ENCODE results near the gene DPF3.

DPF3 gene

GRCh38 chr14:72924337-72924736 lies 30.4 kb upstream of the DPF3 start:
- DNase-seq: no peak
- Histone ChIP-seq H3K4me3 (ENCODE audit: low read length) (no peak overlapping the region), H3K4me2 (ENCODE audit: low read depth, low read length) (no peak overlapping the region), H2AFZ (ENCODE audit: low read length) (no peak overlapping the region), H3K9ac (ENCODE audit: low read length) (no peak overlapping the region), H4K20me1 (ENCODE audit: insufficient read depth, low read length) (no peaks in the 10 kb centered on the region), H3K27me3 (replicated peaks; ENCODE audit: insufficient read depth, low read length) (no peaks in the 10 kb centered on the region), H3K79me2 (ENCODE audit: low read length) (peaks cover 12% of the 10 kb centered on the region), H3K27ac (ENCODE audit: low read length) (no peak overlapping the region), H3F3A (ENCODE audit: insufficient read depth, low read length) (peaks cover 4% of the 10 kb centered on the region; the same call in 1 of the 2 replicates), H3K4me1 (ENCODE audit: low read length) (no peaks in the 10 kb centered on the region), H3K36me3 (replicated peaks; ENCODE audit: insufficient read depth, low read length) (no peaks in the 10 kb centered on the region), H3K9me2 (replicated peaks; ENCODE audit: insufficient read depth, low read length) (no peaks in the 10 kb centered on the region), H3K9me3 (replicated peaks; ENCODE audit: insufficient read depth, low read length) (no peaks in the 10 kb centered on the region)
- TF ChIP-seq CTCF (IDR thresholded peaks at IDR 0.05; ENCODE audit: low read length) (no peak), EZH2phosphoT487 (IDR thresholded peaks at IDR 0.05; ENCODE audit: low read length) (no peak), EZH2 (optimal IDR thresholded peaks at IDR 0.05; ENCODE audit: low read depth, low read length) (no peak)

GRCh38 chr14:72921396-72921795 lies 27.5 kb upstream of the DPF3 start:
- no peaks in the 10 kb centered on the region for H3K9me2 ChIP-seq (replicated peaks; ENCODE audit: insufficient read depth, low read length)
- no peaks in the 10 kb centered on the region for H3K4me1 ChIP-seq (ENCODE audit: low read length)
- no peaks in the 10 kb centered on the region for H4K20me1 ChIP-seq (ENCODE audit: insufficient read depth, low read length)
- H3K4me3 ChIP-seq (ENCODE audit: low read length): no peak overlapping the region
- H3K79me2 ChIP-seq (ENCODE audit: low read length): no peaks in the 10 kb centered on the region
- no peaks in the 10 kb centered on the region for H3K36me3 ChIP-seq (replicated peaks; ENCODE audit: insufficient read depth, low read length)
- DNase-seq: no peak
- no peaks in the 10 kb centered on the region for H3F3A ChIP-seq (ENCODE audit: insufficient read depth, low read length)
- H3K9ac ChIP-seq (ENCODE audit: low read length): no peak overlapping the region
- no peaks in the 10 kb centered on the region for H3K9me3 ChIP-seq (replicated peaks; ENCODE audit: insufficient read depth, low read length)
- H3K4me2 ChIP-seq (ENCODE audit: low read depth, low read length): no peak overlapping the region
- TF ChIP-seq EZH2 (optimal IDR thresholded peaks at IDR 0.05; ENCODE audit: low read depth, low read length) (no peak), EZH2phosphoT487 (IDR thresholded peaks at IDR 0.05; ENCODE audit: low read length) (no peak), CTCF (IDR thresholded peaks at IDR 0.05; ENCODE audit: low read length) (no peak)
- H2AFZ ChIP-seq (ENCODE audit: low read length): no peak overlapping the region
- H3K27ac ChIP-seq (ENCODE audit: low read length): no peak overlapping the region
- H3K27me3 ChIP-seq (replicated peaks; ENCODE audit: insufficient read depth, low read length): no peaks in the 10 kb centered on the region

- Histone ChIP-seq H2AFZ (ENCODE audit: low read length) (no peak overlapping the region), H3K79me2 (ENCODE audit: low read length) (no peaks in the 10 kb centered on the region), H3F3A (ENCODE audit: insufficient read depth, low read length) (no peaks in the 10 kb centered on the region), H3K9me2 (replicated peaks; ENCODE audit: insufficient read depth, low read length) (no peaks in the 10 kb centered on the region), H3K9ac (ENCODE audit: low read length) (no peak overlapping the region), H3K27me3 (replicated peaks; ENCODE audit: insufficient read depth, low read length) (no peaks in the 10 kb centered on the region), H3K4me1 (ENCODE audit: low read length) (no peaks in the 10 kb centered on the region), H3K9me3 (replicated peaks; ENCODE audit: insufficient read depth, low read length) (no peaks in the 10 kb centered on the region), H3K4me2 (ENCODE audit: low read depth, low read length) (no peak overlapping the region), H4K20me1 (ENCODE audit: insufficient read depth, low read length) (no peaks in the 10 kb centered on the region), H3K27ac (ENCODE audit: low read length) (no peak overlapping the region), H3K36me3 (replicated peaks; ENCODE audit: insufficient read depth, low read length) (no peaks in the 10 kb centered on the region), H3K4me3 (ENCODE audit: low read length) (no peak overlapping the region)
- DNase-seq: no peak
- no peak for TF ChIP-seq EZH2phosphoT487 (IDR thresholded peaks at IDR 0.05; ENCODE audit: low read length)
Measured at GRCh38 chr14:72920008-72920407, 26.1 kb upstream of the DPF3 start.

- Histone ChIP-seq H3K79me2 (ENCODE audit: low read length) (no peaks in the 10 kb centered on the region), H4K20me1 (ENCODE audit: insufficient read depth, low read length) (no peaks in the 10 kb centered on the region), H3K36me3 (replicated peaks; ENCODE audit: insufficient read depth, low read length) (no peaks in the 10 kb centered on the region), H3K4me2 (ENCODE audit: low read depth, low read length) (no peak overlapping the region), H3K9me3 (replicated peaks; ENCODE audit: insufficient read depth, low read length) (no peaks in the 10 kb centered on the region), H3K27ac (ENCODE audit: low read length) (no peak overlapping the region), H3K4me1 (ENCODE audit: low read length) (no peaks in the 10 kb centered on the region), H3K4me3 (ENCODE audit: low read length) (no peak overlapping the region), H3K9me2 (replicated peaks; ENCODE audit: insufficient read depth, low read length) (no peaks in the 10 kb centered on the region), H3K27me3 (replicated peaks; ENCODE audit: insufficient read depth, low read length) (no peaks in the 10 kb centered on the region), H3K9ac (ENCODE audit: low read length) (no peak overlapping the region), H2AFZ (ENCODE audit: low read length) (no peak overlapping the region), H3F3A (ENCODE audit: insufficient read depth, low read length) (no peaks in the 10 kb centered on the region)
- TF ChIP-seq EZH2phosphoT487 (IDR thresholded peaks at IDR 0.05; ENCODE audit: low read length) (no peak), CTCF (IDR thresholded peaks at IDR 0.05; ENCODE audit: low read length) (no peak), EZH2 (optimal IDR thresholded peaks at IDR 0.05; ENCODE audit: low read depth, low read length) (no peak)
- DNase-seq: no peak
Measured at GRCh38 chr14:72917094-72917802, 23.3 kb upstream of the DPF3 start.
